ENCODE measurements around the gene AMOTL2.

DNA sequence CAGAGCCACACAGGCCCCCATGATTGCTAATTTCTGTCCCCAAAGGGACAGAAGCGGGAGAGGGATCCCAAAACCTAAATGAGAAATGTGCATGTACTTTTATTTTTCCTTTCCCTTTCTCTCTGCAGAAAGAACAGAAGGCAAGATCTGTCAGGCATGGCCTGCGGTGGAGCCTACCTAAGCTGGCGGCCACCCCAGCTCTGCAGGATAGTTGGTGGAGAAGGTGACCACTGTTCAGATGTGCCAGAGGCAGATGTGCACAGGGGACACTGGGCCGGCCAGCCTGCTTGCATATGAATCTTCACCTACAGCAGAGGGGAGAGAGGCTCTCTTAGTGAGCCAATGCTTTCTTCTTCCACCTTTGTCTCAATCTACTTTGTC lies 2.1 kb upstream of the AMOTL2 start:
- no peak for TF ChIP-seq SP1 (IDR thresholded peaks at IDR 0.05)
- TF ChIP-seq YY1 (IDR thresholded peaks at IDR 0.05), result no peak
- TF ChIP-seq, protein P1, sequence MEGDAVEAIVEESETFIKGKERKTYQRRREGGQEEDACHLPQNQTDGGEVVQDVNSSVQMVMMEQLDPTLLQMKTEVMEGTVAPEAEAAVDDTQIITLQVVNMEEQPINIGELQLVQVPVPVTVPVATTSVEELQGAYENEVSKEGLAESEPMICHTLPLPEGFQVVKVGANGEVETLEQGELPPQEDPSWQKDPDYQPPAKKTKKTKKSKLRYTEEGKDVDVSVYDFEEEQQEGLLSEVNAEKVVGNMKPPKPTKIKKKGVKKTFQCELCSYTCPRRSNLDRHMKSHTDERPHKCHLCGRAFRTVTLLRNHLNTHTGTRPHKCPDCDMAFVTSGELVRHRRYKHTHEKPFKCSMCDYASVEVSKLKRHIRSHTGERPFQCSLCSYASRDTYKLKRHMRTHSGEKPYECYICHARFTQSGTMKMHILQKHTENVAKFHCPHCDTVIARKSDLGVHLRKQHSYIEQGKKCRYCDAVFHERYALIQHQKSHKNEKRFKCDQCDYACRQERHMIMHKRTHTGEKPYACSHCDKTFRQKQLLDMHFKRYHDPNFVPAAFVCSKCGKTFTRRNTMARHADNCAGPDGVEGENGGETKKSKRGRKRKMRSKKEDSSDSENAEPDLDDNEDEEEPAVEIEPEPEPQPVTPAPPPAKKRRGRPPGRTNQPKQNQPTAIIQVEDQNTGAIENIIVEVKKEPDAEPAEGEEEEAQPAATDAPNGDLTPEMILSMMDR (IDR thresholded peaks at IDR 0.05; ENCODE audit: low read depth, low read length, missing input control), result no peak
- TF ChIP-seq, protein P2, sequence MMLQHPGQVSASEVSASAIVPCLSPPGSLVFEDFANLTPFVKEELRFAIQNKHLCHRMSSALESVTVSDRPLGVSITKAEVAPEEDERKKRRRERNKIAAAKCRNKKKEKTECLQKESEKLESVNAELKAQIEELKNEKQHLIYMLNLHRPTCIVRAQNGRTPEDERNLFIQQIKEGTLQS (IDR thresholded peaks at IDR 0.05), result no peak
- TF ChIP-seq TAF1 (conservative IDR thresholded peaks at IDR 0.05), result no peak
- TF ChIP-seq, protein P3, sequence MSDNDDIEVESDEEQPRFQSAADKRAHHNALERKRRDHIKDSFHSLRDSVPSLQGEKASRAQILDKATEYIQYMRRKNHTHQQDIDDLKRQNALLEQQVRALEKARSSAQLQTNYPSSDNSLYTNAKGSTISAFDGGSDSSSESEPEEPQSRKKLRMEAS (IDR thresholded peaks at IDR 0.05), result no peak
- no peak for TF ChIP-seq JUND (IDR thresholded peaks at IDR 0.05)
- no peak for TF ChIP-seq REST (IDR thresholded peaks at IDR 0.05)
- no peak for TF ChIP-seq HNF4A (conservative IDR thresholded peaks at IDR 0.05)
- TF ChIP-seq HNF4G (IDR thresholded peaks at IDR 0.05), result no peak
- no peak for TF ChIP-seq FOXA1 (IDR thresholded peaks at IDR 0.05)
